Inflammatory macrophage treated with lipopolysaccharide for 1 hour (primary cell): ENCODE measurements around the gene APOC1.

Source experiments
- DNase-seq, 2 donors: peaks; one replicate each; pipeline ENCODE4 v3.0.0-alpha.2; 2020 to 2022

The APOC1 gene

GRCh38 chr19:44957526-44957925 is 43.1 kb downstream of the APOC1 start:
- no peak for DNase-seq

GRCh38 chr19:44958090-44958489 is 43.7 kb downstream of the APOC1 start:
- no peak for DNase-seq

- DNase-seq: no peak
Measured at GRCh38 chr19:44959691-44960090, 45.3 kb downstream of the APOC1 start.

- no peak for DNase-seq
Measured at GRCh38 chr19:44960906-44961728, 46.7 kb downstream of the APOC1 start.

- DNase-seq: no peak
Measured at GRCh38 chr19:44961821-44962220, 47.4 kb downstream of the APOC1 start.

- DNase-seq: no peak
Measured at GRCh38 chr19:44968118-44968517, 53.7 kb downstream of the APOC1 start.

- DNase-seq: no peak
Measured at GRCh38 chr19:44968670-44969069, 54.3 kb downstream of the APOC1 start.
